T-helper 1 cell (primary cell): ENCODE results near the gene MPP2.
A peak's percentile ranks its signal among the peaks of the same experiment; 100 is the strongest.
"Not testable (repeated sequence)": the region's sequence is repeated elsewhere in the genome, so short reads cannot be mapped to it uniquely, and the experiment has no call there.

Experiments
- DNase-seq, 5 donors: peaks; one replicate each; pipeline ENCODE4 v3.0.0-alpha.2; 2012 to 2020

Gene MPP2

GRCh38 chr17:43900858-43901754 lies 6.2 kb downstream of the MPP2 start:
- no peak for DNase-seq

- DNase-seq: peak; percentile 60 to 80 (median 71)
These were observed 7.0 kb downstream of the MPP2 start for GRCh38 chr17:43900183-43900857.

GRCh38 chr17:43898446-43898845 lies 8.9 kb downstream of the MPP2 start:
- no peak for DNase-seq

GRCh38 chr17:43897831-43898230 lies 9.5 kb downstream of the MPP2 start:
- no peak for DNase-seq

GRCh38 chr17:43894494-43894893 lies 12.8 kb downstream of the MPP2 start:
- not testable (repeated sequence) for DNase-seq

GRCh38 chr17:43892647-43892952 lies 14.7 kb downstream of the MPP2 start:
- no peak for DNase-seq

GRCh38 chr17:43891851-43892646 lies 15.3 kb downstream of the MPP2 start:
- DNase-seq: no peak

- no peak for DNase-seq
These were observed 17.1 kb downstream of the MPP2 start for GRCh38 chr17:43890240-43890639.

GRCh38 chr17:43888548-43888947 lies 18.8 kb downstream of the MPP2 start:
- no peak for DNase-seq

- no peak for DNase-seq
These were observed 24.4 kb downstream of the MPP2 start for GRCh38 chr17:43882761-43883415.

- DNase-seq: no peak
These were observed 25.4 kb downstream of the MPP2 start for GRCh38 chr17:43881758-43882505.

GRCh38 chr17:43881181-43881580 lies 26.2 kb downstream of the MPP2 start:
- DNase-seq: no peak

- DNase-seq: peak in 2 of 5 donors; percentile 33 to 38
These were observed 26.8 kb downstream of the MPP2 start for GRCh38 chr17:43880420-43880991.

- DNase-seq: no peak
These were observed 27.5 kb downstream of the MPP2 start for GRCh38 chr17:43879723-43880419.

GRCh38 chr17:43878260-43879175 lies 28.8 kb downstream of the MPP2 start:
- DNase-seq: peak; percentile 34 to 56 (median 39)

- DNase-seq: no peak
These were observed 29.7 kb downstream of the MPP2 start for GRCh38 chr17:43877451-43878155.

- DNase-seq: no peak
These were observed 30.3 kb downstream of the MPP2 start for GRCh38 chr17:43877031-43877430.

- DNase-seq: no peak
These were observed 31.7 kb downstream of the MPP2 start for GRCh38 chr17:43875476-43876147.

GRCh38 chr17:43874293-43874692 lies 33.0 kb downstream of the MPP2 start:
- DNase-seq: no peak
